ENCODE measurements around the gene NCAM1.

Gene NCAM1

GRCh38 chr11:112961751-112962578 lies 745 bp downstream of the NCAM1 start:
- Mint-ChIP-seq H3K4me1 (peaks cover 11% of the 10 kb centered on the region), H3K9me3 (no peaks in the 10 kb centered on the region), H3K4me3 (peak overlapping the region; percentile 78), H3K27me3 (peaks cover 21% of the 10 kb centered on the region), H3K27ac (no peak overlapping the region), H3K36me3 (peaks cover 2% of the 10 kb centered on the region)
- DNase-seq (ENCODE audit: low spot score in 2 of 2) (no peak), ATAC-seq (ENCODE audit: low read depth) (no peak)

- Mint-ChIP-seq H3K4me1 (peaks cover 11% of the 10 kb centered on the region), H3K9me3 (no peaks in the 10 kb centered on the region), H3K27ac (no peak overlapping the region), H3K4me3 (peak overlapping the region; percentile 78), H3K36me3 (peaks cover 2% of the 10 kb centered on the region), H3K27me3 (peaks cover 20% of the 10 kb centered on the region)
- ATAC-seq (ENCODE audit: low read depth) (no peak), DNase-seq (ENCODE audit: low spot score in 2 of 2) (no peak)
Observed at GRCh38 chr11:112962579-112963367, 1.6 kb downstream of the NCAM1 start.

GRCh38 chr11:112963368-112963955 lies 2.2 kb downstream of the NCAM1 start:
- Mint-ChIP-seq H3K36me3 (peaks cover 2% of the 10 kb centered on the region), H3K27ac (no peak overlapping the region), H3K27me3 (peaks cover 14% of the 10 kb centered on the region), H3K4me3 (no peak overlapping the region), H3K4me1 (peaks cover 11% of the 10 kb centered on the region), H3K9me3 (no peaks in the 10 kb centered on the region)
- ATAC-seq (ENCODE audit: low read depth): no peak
- DNase-seq (ENCODE audit: low spot score in 2 of 2): no peak

- no peak for DNase-seq (ENCODE audit: low spot score in 2 of 2)
- Mint-ChIP-seq H3K27ac (no peak overlapping the region), H3K27me3 (peaks cover 12% of the 10 kb centered on the region), H3K9me3 (no peaks in the 10 kb centered on the region), H3K4me1 (peaks cover 11% of the 10 kb centered on the region), H3K4me3 (no peak overlapping the region), H3K36me3 (peaks cover 2% of the 10 kb centered on the region)
- ATAC-seq (ENCODE audit: low read depth): no peak
Observed at GRCh38 chr11:112965656-112966055, 4.4 kb downstream of the NCAM1 start.

- no peaks in the 10 kb centered on the region for H3K9me3 Mint-ChIP-seq
- H3K27me3 Mint-ChIP-seq: peaks cover 9% of the 10 kb centered on the region
- H3K27ac Mint-ChIP-seq: no peak overlapping the region
- peaks cover 7% of the 10 kb centered on the region for H3K4me1 Mint-ChIP-seq
- no peak for DNase-seq (ENCODE audit: low spot score in 2 of 2)
- H3K4me3 Mint-ChIP-seq: no peak overlapping the region
- peaks cover 2% of the 10 kb centered on the region for H3K36me3 Mint-ChIP-seq
- ATAC-seq (ENCODE audit: low read depth): no peak
Observed at GRCh38 chr11:112966561-112966960, 5.3 kb downstream of the NCAM1 start.

GRCh38 chr11:112967082-112967481 lies 5.9 kb downstream of the NCAM1 start:
- Mint-ChIP-seq H3K27me3 (peaks cover 8% of the 10 kb centered on the region), H3K4me1 (peaks cover 5% of the 10 kb centered on the region), H3K36me3 (peaks cover 1% of the 10 kb centered on the region), H3K9me3 (no peaks in the 10 kb centered on the region), H3K4me3 (no peak overlapping the region), H3K27ac (no peak overlapping the region)
- DNase-seq (ENCODE audit: low spot score in 2 of 2): no peak
- no peak for ATAC-seq (ENCODE audit: low read depth)

GRCh38 chr11:112968941-112969713 lies 7.9 kb downstream of the NCAM1 start:
- peaks cover 5% of the 10 kb centered on the region for H3K27me3 Mint-ChIP-seq
- DNase-seq (ENCODE audit: low spot score in 2 of 2): no peak
- no peak for ATAC-seq (ENCODE audit: low read depth)
- no peaks in the 10 kb centered on the region for H3K36me3 Mint-ChIP-seq
- no peak overlapping the region for H3K4me3 Mint-ChIP-seq
- no peaks in the 10 kb centered on the region for H3K4me1 Mint-ChIP-seq
- H3K9me3 Mint-ChIP-seq: no peaks in the 10 kb centered on the region
- H3K27ac Mint-ChIP-seq: no peak overlapping the region

- no peaks in the 10 kb centered on the region for H3K9me3 Mint-ChIP-seq
- no peak for ATAC-seq (ENCODE audit: low read depth)
- no peak overlapping the region for H3K4me3 Mint-ChIP-seq
Observed at GRCh38 chr11:112971195-112971594, 10.0 kb downstream of the NCAM1 start.

GRCh38 chr11:112971827-112972226 lies 10.6 kb downstream of the NCAM1 start:
- Mint-ChIP-seq H3K27me3 (peaks cover 6% of the 10 kb centered on the region), H3K36me3 (no peaks in the 10 kb centered on the region), H3K27ac (no peak overlapping the region), H3K4me1 (no peaks in the 10 kb centered on the region), H3K9me3 (peaks cover 2% of the 10 kb centered on the region), H3K4me3 (no peak overlapping the region)
- DNase-seq (ENCODE audit: low spot score in 2 of 2) (no peak), ATAC-seq (ENCODE audit: low read depth) (no peak)

More at GRCh38 chr11:112971195-112971594, 10.0 kb downstream of the NCAM1 start:
- no peak overlapping the region for H3K27ac Mint-ChIP-seq
- no peaks in the 10 kb centered on the region for H3K4me1 Mint-ChIP-seq
- H3K27me3 Mint-ChIP-seq: peaks cover 4% of the 10 kb centered on the region
- H3K36me3 Mint-ChIP-seq: no peaks in the 10 kb centered on the region
- no peak for DNase-seq (ENCODE audit: low spot score in 2 of 2)

GRCh38 chr11:112972399-112973145 lies 11.4 kb downstream of the NCAM1 start:
- no peak for ATAC-seq (ENCODE audit: low read depth)

GRCh38 chr11:112975051-112975450 lies 13.8 kb downstream of the NCAM1 start:
- ATAC-seq (ENCODE audit: low read depth): no peak
- Mint-ChIP-seq H3K4me3 (no peak overlapping the region), H3K4me1 (no peaks in the 10 kb centered on the region), H3K9me3 (peaks cover 2% of the 10 kb centered on the region), H3K27ac (no peak overlapping the region), H3K36me3 (no peaks in the 10 kb centered on the region), H3K27me3 (peaks cover 4% of the 10 kb centered on the region)
- no peak for DNase-seq (ENCODE audit: low spot score in 2 of 2)

More at GRCh38 chr11:112972399-112973145, 11.4 kb downstream of the NCAM1 start:
- H3K4me3 Mint-ChIP-seq: no peak overlapping the region
- H3K27me3 Mint-ChIP-seq: peaks cover 6% of the 10 kb centered on the region
- no peaks in the 10 kb centered on the region for H3K36me3 Mint-ChIP-seq
- H3K4me1 Mint-ChIP-seq: no peaks in the 10 kb centered on the region
- H3K9me3 Mint-ChIP-seq: peaks cover 2% of the 10 kb centered on the region
- no peak overlapping the region for H3K27ac Mint-ChIP-seq
- DNase-seq (ENCODE audit: low spot score in 2 of 2): no peak

- Mint-ChIP-seq H3K9me3 (peaks cover 2% of the 10 kb centered on the region), H3K27ac (no peak overlapping the region), H3K4me3 (no peak overlapping the region), H3K4me1 (no peaks in the 10 kb centered on the region), H3K36me3 (no peaks in the 10 kb centered on the region), H3K27me3 (peaks cover 4% of the 10 kb centered on the region)
- ATAC-seq (ENCODE audit: low read depth) (no peak), DNase-seq (ENCODE audit: low spot score in 2 of 2) (no peak)
Observed at GRCh38 chr11:112975493-112975892, 14.3 kb downstream of the NCAM1 start.

GRCh38 chr11:112977755-112978154 lies 16.5 kb downstream of the NCAM1 start:
- Mint-ChIP-seq H3K27me3 (peaks cover 4% of the 10 kb centered on the region), H3K4me1 (no peaks in the 10 kb centered on the region), H3K27ac (no peak overlapping the region), H3K9me3 (peaks cover 7% of the 10 kb centered on the region), H3K4me3 (no peak overlapping the region), H3K36me3 (no peaks in the 10 kb centered on the region)
- DNase-seq (ENCODE audit: low spot score in 2 of 2) (no peak), ATAC-seq (ENCODE audit: low read depth) (no peak)
